MM.1S (cell line): Measurements from ENCODE around the gene NAA80.
A peak's percentile ranks its signal among the peaks of the same experiment; 100 is the strongest.

Experiments
- DNase-seq: peaks from one replicate; pipeline ENCODE4 v3.0.0-alpha.2; 2015
- H2AFZ ChIP-seq: fragments of 300-600 bp; sonication (generic); 2 replicates; pipeline ENCODE4 v1.6.0; 2016; ENCODE audit warnings: antibody characterized with exemption, low read length
- H3F3A ChIP-seq: fragments of 300-600 bp; sonication (generic); 2 replicates; pipeline ENCODE4 v1.6.1; 2016; ENCODE audit warnings: mild to moderate bottlenecking, antibody characterized with exemption, low read length, moderate library complexity, mixed read lengths; ENCODE audit not compliant: insufficient read depth
- H3K27ac ChIP-seq: fragments of 300-600 bp; sonication (generic); 2 replicates; pipeline ENCODE4 v1.5.1; 2016; ENCODE audit warnings: mild to moderate bottlenecking, low read length
- H3K27me3 ChIP-seq: fragments of 300-600 bp; sonication (generic); replicated peaks from 2 replicates; pipeline ENCODE4 v1.6.0; 2016; ENCODE audit warnings: low read length; ENCODE audit not compliant: insufficient read depth
- H3K36me3 ChIP-seq: fragments of 300-600 bp; sonication (generic); replicated peaks from 2 replicates; pipeline ENCODE4 v1.6.1; 2016; ENCODE audit warnings: mild to moderate bottlenecking, low read length, mixed read lengths; ENCODE audit not compliant: insufficient read depth
- H3K4me1 ChIP-seq: fragments of 300-600 bp; sonication (generic); 2 replicates; pipeline ENCODE4 v1.6.1; 2016; ENCODE audit warnings: low read length, mixed read lengths
- H3K4me2 ChIP-seq: fragments of 300-600 bp; sonication (generic); 2 replicates; pipeline ENCODE4 v1.6.0; 2016; ENCODE audit warnings: low read depth, low read length
- H3K4me3 ChIP-seq: fragments of 300-600 bp; sonication (generic); 2 replicates; pipeline ENCODE4 v1.5.1; 2016; ENCODE audit warnings: low read length, mixed read lengths
- H3K79me2 ChIP-seq: fragments of 300-600 bp; sonication (generic); 2 replicates; pipeline ENCODE4 v1.6.1; 2016; ENCODE audit warnings: mixed run types, low read length, mixed read lengths
- H3K9ac ChIP-seq: fragments of 300-600 bp; sonication (generic); 2 replicates; pipeline ENCODE4 v1.6.1; 2016; ENCODE audit warnings: low read length, mixed read lengths
- H3K9me2 ChIP-seq: fragments of 300-600 bp; sonication (generic); replicated peaks from 2 replicates; pipeline ENCODE4 v1.6.1; 2016; ENCODE audit warnings: mild to moderate bottlenecking, low read length, mixed read lengths; ENCODE audit not compliant: insufficient read depth
- H3K9me3 ChIP-seq: fragments of 300-600 bp; sonication (generic); replicated peaks from 2 replicates; pipeline ENCODE4 v1.6.1; 2016; ENCODE audit warnings: mild to moderate bottlenecking, low read length, mixed read lengths; ENCODE audit not compliant: insufficient read depth
- H4K20me1 ChIP-seq: fragments of 300-600 bp; sonication (generic); 2 replicates; pipeline ENCODE4 v1.6.1; 2016; ENCODE audit warnings: mild to moderate bottlenecking, low read length, moderate library complexity, mixed read lengths; ENCODE audit not compliant: insufficient read depth
- CTCF ChIP-seq: fragments of 300-600 bp; sonication (generic); IDR thresholded peaks from 2 replicates; pipeline ENCODE4 v1.5.1; 2016; ENCODE audit warnings: antibody characterized with exemption, low read length, mixed read lengths
- EZH2 ChIP-seq: fragments of 300-600 bp; sonication (generic); optimal IDR thresholded peaks from 2 replicates; pipeline ENCODE3; 2017; ENCODE audit warnings: low read depth, mild to moderate bottlenecking, antibody characterized with exemption, low read length, mixed read lengths
- EZH2phosphoT487 ChIP-seq: fragments of 300-600 bp; sonication (generic); IDR thresholded peaks from 2 replicates; pipeline ENCODE4 v1.6.1; 2018; ENCODE audit warnings: antibody characterized with exemption, low read length

Gene NAA80

GRCh38 chr3:50345008-50345407 lies 45.8 kb upstream of the NAA80 start:
- Histone ChIP-seq H3F3A (0 out of 2 replicates have a peak, but pooled peaks cover 2% of the 10 kb centered on the region), H3K9me3 (no peaks in the 10 kb centered on the region), H3K4me3 (peak overlapping the region; percentile 61), H3K4me1 (peaks cover 16% of the 10 kb centered on the region; the same call in 1 of the 2 replicates), H3K36me3 (no peaks in the 10 kb centered on the region), H3K9me2 (no peaks in the 10 kb centered on the region), H2AFZ (peak overlapping the region; percentile 73), H3K27me3 (peaks cover 7% of the 10 kb centered on the region; the same call in 1 of the 2 replicates), H3K9ac (peak overlapping the region; percentile 36; the same call in 1 of the 2 replicates), H3K27ac (no peak overlapping the region), H3K4me2 (peak overlapping the region; percentile 85), H3K79me2 (peaks cover 14% of the 10 kb centered on the region), H4K20me1 (no peaks in the 10 kb centered on the region)
- DNase-seq: no peak
- no peak for TF ChIP-seq EZH2
- TF ChIP-seq CTCF: no peak
- no peak for TF ChIP-seq EZH2phosphoT487

- Histone ChIP-seq H3K9me3 (no peaks in the 10 kb centered on the region), H3K9me2 (no peaks in the 10 kb centered on the region), H4K20me1 (no peaks in the 10 kb centered on the region), H3K4me2 (no peak overlapping the region), H2AFZ (no peak overlapping the region), H3K27ac (no peak overlapping the region), H3F3A (peaks cover 3% of the 10 kb centered on the region; the same call in 1 of the 2 replicates), H3K4me3 (no peak overlapping the region), H3K4me1 (peaks cover 10% of the 10 kb centered on the region), H3K27me3 (peaks cover 10% of the 10 kb centered on the region; the same call in 1 of the 2 replicates), H3K36me3 (no peaks in the 10 kb centered on the region), H3K79me2 (0 out of 2 replicates have a peak, but pooled peaks cover 5% of the 10 kb centered on the region), H3K9ac (no peak overlapping the region)
- TF ChIP-seq EZH2phosphoT487 (no peak), EZH2 (no peak), CTCF (no peak)
- DNase-seq: no peak
Measured at GRCh38 chr3:50342813-50343633, 43.8 kb upstream of the NAA80 start.

GRCh38 chr3:50341996-50342650 lies 42.9 kb upstream of the NAA80 start:
- no peak for DNase-seq
- no peak overlapping the region for H3K27ac ChIP-seq
- peaks cover 6% of the 10 kb centered on the region for H3K79me2 ChIP-seq
- no peak overlapping the region for H3K9ac ChIP-seq
- TF ChIP-seq CTCF: no peak
- no peak for TF ChIP-seq EZH2
- no peak for TF ChIP-seq EZH2phosphoT487
- H3K36me3 ChIP-seq: no peaks in the 10 kb centered on the region
- H3F3A ChIP-seq: peaks cover 7% of the 10 kb centered on the region; the same call in 1 of the 2 replicates
- H3K4me1 ChIP-seq: peaks cover 10% of the 10 kb centered on the region
- no peak overlapping the region for H3K4me2 ChIP-seq
- no peaks in the 10 kb centered on the region for H4K20me1 ChIP-seq
- H3K9me3 ChIP-seq: no peaks in the 10 kb centered on the region
- no peak overlapping the region for H2AFZ ChIP-seq
- peaks cover 10% of the 10 kb centered on the region; the same call in 1 of the 2 replicates for H3K27me3 ChIP-seq
- no peaks in the 10 kb centered on the region for H3K9me2 ChIP-seq
- H3K4me3 ChIP-seq: no peak overlapping the region
